ENCODE measurements around the gene TRIM39. TPM values are rescaled to one million over a fixed set of nuclear protein-coding genes. Genes with fewer than 3 reads are reported as not detected.
"Not testable (repeated sequence)": the region's sequence is repeated elsewhere in the genome, so short reads cannot be mapped to it uniquely, and the experiment has no call there.

TRIM39 gene
- total and polyA plus RNA-seq, 12 donors, result 5.2 to 10.6 (median 8.4) TPM

DNA sequence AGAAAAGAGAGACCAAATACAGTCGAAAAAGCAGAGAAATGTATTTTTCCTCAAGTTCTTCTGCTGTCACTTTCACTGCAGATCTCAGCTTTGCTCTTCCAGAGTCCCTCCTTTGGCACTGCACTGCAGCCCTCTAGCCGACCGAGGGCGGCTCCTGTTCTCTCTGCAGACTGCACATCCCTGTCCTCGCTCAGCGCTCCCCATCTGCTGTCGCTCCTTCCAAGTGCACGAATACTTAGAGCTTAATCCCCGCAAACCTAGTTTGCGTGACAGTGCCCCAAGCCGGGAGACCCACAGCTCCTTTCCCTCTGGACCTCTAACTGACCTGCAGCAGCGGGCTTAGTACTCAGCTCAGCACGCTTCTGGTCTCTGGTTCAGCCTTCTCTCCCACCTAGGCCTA, 33.4 kb downstream of the TRIM39 start:
- WGBS, 2 donors, result 49 to 56% methylated on average over 13 of the region's 13 CpGs
- Histone ChIP-seq H3K27ac (no peak overlapping the region), H3K9me3 (peaks cover 0 to 8% (median 0%) of the 10 kb centered on the region in 11 donors), H3K4me1 (peaks cover 0 to 8% (median 4%) of the 10 kb centered on the region in 9 donors), H3K4me3 (no peak overlapping the region), H3K36me3 (no peaks in the 10 kb centered on the region), H3K27me3 (peaks cover 0 to 97% (median 61%) of the 10 kb centered on the region in 7 donors)
- intact Hi-C loops (cut with DNase I), result loop anchor here in 2 of 10 donors (5.0 kb wide), 1 partner anchor 37 kb away; no protein-coding TSS in a partner anchor
- no peak for TF ChIP-seq CTCF (IDR thresholded peaks at IDR 0.05)
- DNase-seq (no peak), ATAC-seq (no peak)

DNA sequence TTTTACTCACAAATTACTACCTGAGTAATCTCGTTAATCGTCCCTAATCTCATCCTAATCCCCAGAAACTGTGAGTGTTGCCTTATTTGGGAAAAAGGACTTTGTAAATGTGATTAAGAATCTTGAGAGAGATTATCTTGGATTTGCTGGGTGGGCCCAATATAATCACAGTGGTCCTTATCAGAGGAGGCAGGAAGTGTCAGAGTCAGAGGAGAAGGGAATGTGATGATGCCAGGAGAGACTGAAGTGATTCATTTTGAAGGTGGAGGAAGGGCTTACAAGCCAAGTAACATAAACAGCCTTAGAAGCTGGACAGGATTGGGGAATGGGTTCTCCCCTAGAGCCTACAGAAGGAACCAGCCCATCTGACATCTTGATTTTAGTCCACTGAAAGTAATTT, 34.9 kb downstream of the TRIM39 start:
- no peak for TF ChIP-seq CTCF (IDR thresholded peaks at IDR 0.05)
- peaks cover 0 to 8% (median 4%) of the 10 kb centered on the region in 9 donors for H3K4me1 ChIP-seq
- H3K9me3 ChIP-seq, result peaks cover 0 to 8% (median 0%) of the 10 kb centered on the region in 11 donors
- H3K27ac ChIP-seq, result no peak overlapping the region
- 58 to 67% methylated on average over 2 of the region's 2 CpGs for WGBS, 2 donors
- no peaks in the 10 kb centered on the region for H3K36me3 ChIP-seq
- DNase-seq (no peak), ATAC-seq (no peak)
- intact Hi-C loops (cut with DNase I), result loop anchor here in 2 of 10 donors (5.0 kb wide), 1 partner anchor 36 kb away; no protein-coding TSS in a partner anchor
- H3K4me3 ChIP-seq, result no peak overlapping the region
- peaks cover 0 to 98% (median 74%) of the 10 kb centered on the region in 7 donors for H3K27me3 ChIP-seq

GRCh38 chr6:30363459-30363858, 36.7 kb downstream of the TRIM39 start:
- 81 to 85% methylated on average over 2 of the region's 2 CpGs for WGBS, 2 donors
- no peaks in the 10 kb centered on the region for H3K4me1 ChIP-seq
- no peak for DNase-seq
- no peak overlapping the region for H3K27ac ChIP-seq
- intact Hi-C loops (cut with DNase I), result loop anchor here in 2 of 10 donors (5.0 kb wide), 1 partner anchor 34 kb away; no protein-coding TSS in a partner anchor
- no peak for ATAC-seq
- H3K4me3 ChIP-seq, result no peak overlapping the region
- H3K36me3 ChIP-seq, result no peaks in the 10 kb centered on the region
- peaks cover 0 to 98% (median 72%) of the 10 kb centered on the region in 7 donors for H3K27me3 ChIP-seq
- peaks cover 0 to 13% (median 0%) of the 10 kb centered on the region in 11 donors for H3K9me3 ChIP-seq
- no peak for TF ChIP-seq CTCF (IDR thresholded peaks at IDR 0.05)

DNA sequence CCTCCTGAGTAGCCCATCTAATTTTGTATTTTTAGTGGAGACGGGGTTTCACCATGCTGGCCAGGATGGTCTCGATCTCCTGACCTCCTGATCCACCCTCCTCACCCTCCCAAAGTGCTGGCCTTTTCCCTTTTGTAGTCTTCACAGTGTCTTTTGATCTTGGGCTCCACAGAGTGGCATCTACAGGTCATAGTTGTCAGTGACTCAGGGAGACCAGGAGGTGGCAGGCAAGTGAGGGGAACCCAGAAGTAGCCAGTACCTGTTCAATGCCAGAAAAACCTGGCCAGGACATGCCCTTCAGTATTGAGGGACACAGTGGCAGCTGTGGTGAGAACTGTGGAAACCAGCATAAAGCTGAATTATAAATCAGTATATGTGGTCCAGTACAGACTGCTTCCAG, 37.9 kb downstream of the TRIM39 start:
- 78 to 83% methylated on average over 2 of the region's 2 CpGs for WGBS, 2 donors
- Histone ChIP-seq H3K4me3 (no peak overlapping the region), H3K9me3 (peaks cover 0 to 17% (median 0%) of the 10 kb centered on the region in 11 donors), H3K27me3 (peaks cover 0 to 96% (median 67%) of the 10 kb centered on the region in 7 donors), H3K4me1 (no peaks in the 10 kb centered on the region), H3K27ac (no peak overlapping the region), H3K36me3 (no peaks in the 10 kb centered on the region)
- no peak for ATAC-seq
- TF ChIP-seq CTCF (IDR thresholded peaks at IDR 0.05), result no peak
- intact Hi-C loops (cut with DNase I), result loop anchor here in 2 of 10 donors (5.0 kb wide), 1 partner anchor 33 kb away; no protein-coding TSS in a partner anchor
- DNase-seq, result no peak

DNA sequence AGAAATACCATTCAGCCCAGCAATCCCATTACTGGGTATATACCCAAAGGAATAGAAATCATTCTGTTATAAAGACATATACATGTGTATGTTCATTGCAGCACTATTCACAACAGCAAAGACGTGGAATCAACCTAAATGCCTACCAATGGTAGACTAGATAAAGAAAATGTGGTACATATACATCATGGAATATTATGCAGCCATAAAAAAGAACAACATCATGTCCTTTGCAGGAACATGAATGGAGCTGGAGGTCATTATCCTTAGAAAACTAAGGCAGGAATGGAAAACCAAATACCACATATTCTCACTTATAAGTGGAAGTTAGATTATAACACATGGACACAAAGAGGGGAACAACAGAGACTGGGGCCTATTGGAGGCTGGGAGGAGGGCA, 42.6 kb downstream of the TRIM39 start:
- H3K4me1 ChIP-seq; intact Hi-C loops (cut with DNase I); DNase-seq; H3K27ac ChIP-seq; ATAC-seq; H3K9me3 ChIP-seq; H3K36me3 ChIP-seq; H3K4me3 ChIP-seq: not testable (repeated sequence)
- peaks cover 0 to 65% (median 38%) of the 10 kb centered on the region in 7 donors for H3K27me3 ChIP-seq
- WGBS, 2 donors, result 23 to 26% methylated on average over 1 of the region's 1 CpG
